Mesendoderm (in vitro differentiated cells): ENCODE data around the gene ZNF280D.

Experiments
- DNase-seq: peaks from one replicate; pipeline ENCODE4 v3.0.0; 2013
- H2AK5ac ChIP-seq: 2 replicates; pipeline ENCODE4 v1.6.1; 2013; ENCODE audit warnings: low read length, inconsistent platforms
- H2BK120ac ChIP-seq: 2 replicates; pipeline ENCODE4 v1.6.1; 2013; ENCODE audit warnings: low read depth, mild to moderate bottlenecking, low read length, moderate library complexity, mixed read lengths
- H2BK15ac ChIP-seq: replicated peaks from 2 replicates; pipeline ENCODE4 v1.6.1; 2013; ENCODE audit warnings: low read depth, mild to moderate bottlenecking, moderate library complexity
- H2BK5ac ChIP-seq: 2 replicates; pipeline ENCODE4 v1.6.1; 2013; ENCODE audit warnings: low read length, inconsistent platforms
- H3K18ac ChIP-seq: 2 replicates; pipeline ENCODE4 v1.6.1; 2013; ENCODE audit warnings: mild to moderate bottlenecking, low read length, mixed read lengths
- H3K23ac ChIP-seq: one replicate; pipeline ENCODE4 v1.6.1; 2013; ENCODE audit warnings: low read length
- H3K27ac ChIP-seq: 2 replicates; pipeline ENCODE4 v1.5.1; 2013; ENCODE audit warnings: low read depth, mild to moderate bottlenecking, inconsistent platforms, low read length, moderate library complexity
- H3K27me3 ChIP-seq: 2 replicates; pipeline ENCODE4 v1.6.1; 2013; ENCODE audit warnings: low read length, control low read depth, mild to moderate bottlenecking, inconsistent platforms; ENCODE audit not compliant: insufficient read depth, poor library complexity
- H3K36me3 ChIP-seq: 2 replicates; pipeline ENCODE4 v1.6.1; 2013; ENCODE audit warnings: low read length, inconsistent platforms; ENCODE audit not compliant: control insufficient read depth, insufficient read depth
- H3K4ac ChIP-seq: one replicate; pipeline ENCODE4 v1.6.1; 2013; ENCODE audit warnings: low read depth, mild to moderate bottlenecking, low read length, moderate library complexity
- H3K4me1 ChIP-seq: 2 replicates; pipeline ENCODE4 v1.6.1; 2013; ENCODE audit warnings: low read depth, low read length, inconsistent platforms; ENCODE audit not compliant: control insufficient read depth
- H3K4me2 ChIP-seq: 2 replicates; pipeline ENCODE4 v1.6.1; 2013; ENCODE audit warnings: low read length
- H3K4me3 ChIP-seq: 2 replicates; pipeline ENCODE4 v1.5.1; 2013; ENCODE audit warnings: mild to moderate bottlenecking, low read length
- H3K56ac ChIP-seq: one replicate; pipeline ENCODE4 v1.6.1; 2013; ENCODE audit warnings: low read length
- H3K79me1 ChIP-seq: 2 replicates; pipeline ENCODE4 v1.6.1; 2013; ENCODE audit warnings: low read length, inconsistent platforms
- H3K79me2 ChIP-seq: 2 replicates; pipeline ENCODE4 v1.6.1; 2013; ENCODE audit warnings: mild to moderate bottlenecking, low read length; ENCODE audit not compliant: control insufficient read depth, insufficient read depth
- H3K9ac ChIP-seq: 2 replicates; pipeline ENCODE4 v1.6.1; 2013; ENCODE audit warnings: low read length, inconsistent platforms
- H4K5ac ChIP-seq: one replicate; pipeline ENCODE4 v1.6.1; 2013; ENCODE audit warnings: low read length
- H4K8ac ChIP-seq: one replicate; pipeline ENCODE4 v1.6.1; 2013; ENCODE audit warnings: low read depth, mild to moderate bottlenecking, control low read depth, low read length, moderate library complexity
- whole genome bisulfite sequencing: extraction: QIAGEN DNeasy Blood & Tissue Kit; methylation state at CpG from one replicate; pipeline ENCODE4 v1.1.7; 2013; ENCODE audit warnings: low lambda C conversion rate, missing lambda C conversion rate; ENCODE audit not compliant: insufficient coverage; ENCODE audit errors: extremely low coverage; 5-methylcytosine and 5-hydroxymethylcytosine counted together

Gene ZNF280D

DNA sequence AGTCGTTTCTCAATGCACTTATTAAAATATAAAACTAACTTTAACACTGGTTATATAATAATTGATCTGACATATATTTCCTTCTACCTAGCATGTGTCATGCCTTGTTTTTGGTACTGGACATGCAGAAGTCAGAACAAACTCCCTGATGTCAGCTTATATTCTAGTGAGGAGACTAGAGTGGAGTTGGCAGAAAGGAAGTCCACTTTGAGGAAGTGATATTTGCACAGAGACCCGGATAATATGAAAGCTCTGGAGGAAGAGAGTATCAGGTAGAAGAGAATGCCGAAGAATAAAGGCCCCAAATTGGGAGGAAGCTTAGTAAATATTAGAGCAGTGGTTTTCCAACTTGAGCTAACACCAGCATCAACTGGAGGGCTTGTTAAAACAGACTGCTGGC lies 24.6 kb upstream of the ZNF280D start:
- H3K4ac ChIP-seq, result no peak overlapping the region
- H3K4me3 ChIP-seq, result no peak overlapping the region
- no peaks in the 10 kb centered on the region for H3K79me1 ChIP-seq
- H4K5ac ChIP-seq, result no peak overlapping the region
- H3K18ac ChIP-seq, result no peak overlapping the region
- no peak overlapping the region for H2BK15ac ChIP-seq
- no peak overlapping the region for H4K8ac ChIP-seq
- WGBS, result no CpG with 5 or more reads among the region's 3 CpGs
- no peak overlapping the region for H3K56ac ChIP-seq
- no peak overlapping the region for H2BK5ac ChIP-seq
- no peak overlapping the region for H3K27ac ChIP-seq
- H3K4me1 ChIP-seq, result peaks cover 2% of the 10 kb centered on the region
- no peak overlapping the region for H3K23ac ChIP-seq
- H3K79me2 ChIP-seq, result no peaks in the 10 kb centered on the region
- no peak overlapping the region for H2BK120ac ChIP-seq
- no peak overlapping the region for H3K4me2 ChIP-seq
- no peak overlapping the region for H2AK5ac ChIP-seq
- H3K36me3 ChIP-seq, result no peaks in the 10 kb centered on the region
- no peaks in the 10 kb centered on the region for H3K27me3 ChIP-seq
- no peak overlapping the region for H3K9ac ChIP-seq
- DNase-seq, result no peak

GRCh38 chr15:56754772-56755370 lies 21.6 kb upstream of the ZNF280D start:
- Histone ChIP-seq H3K4me1 (peaks cover 2% of the 10 kb centered on the region), H3K27ac (no peak overlapping the region), H3K18ac (no peak overlapping the region), H3K56ac (no peak overlapping the region), H3K4me2 (no peak overlapping the region), H4K5ac (no peak overlapping the region), H2AK5ac (no peak overlapping the region), H3K9ac (no peak overlapping the region), H4K8ac (no peak overlapping the region), H2BK15ac (no peak overlapping the region), H2BK5ac (no peak overlapping the region), H3K23ac (no peak overlapping the region), H3K4me3 (no peak overlapping the region), H3K27me3 (no peaks in the 10 kb centered on the region), H3K79me1 (no peaks in the 10 kb centered on the region), H3K4ac (no peak overlapping the region), H2BK120ac (no peak overlapping the region), H3K79me2 (no peaks in the 10 kb centered on the region), H3K36me3 (no peaks in the 10 kb centered on the region)
- DNase-seq, result no peak
- no CpG with 5 or more reads among the region's 2 CpGs for WGBS

GRCh38 chr15:56752986-56753385 lies 19.7 kb upstream of the ZNF280D start:
- Histone ChIP-seq H4K8ac (no peak overlapping the region), H3K79me1 (no peaks in the 10 kb centered on the region), H3K9ac (no peak overlapping the region), H2AK5ac (no peak overlapping the region), H3K56ac (no peak overlapping the region), H3K4me3 (no peak overlapping the region), H3K4me2 (no peak overlapping the region), H3K27ac (no peak overlapping the region), H2BK5ac (no peak overlapping the region), H3K27me3 (no peaks in the 10 kb centered on the region), H2BK120ac (no peak overlapping the region), H3K23ac (no peak overlapping the region), H3K4ac (no peak overlapping the region), H3K4me1 (no peaks in the 10 kb centered on the region), H4K5ac (no peak overlapping the region), H3K36me3 (no peaks in the 10 kb centered on the region), H2BK15ac (no peak overlapping the region), H3K18ac (no peak overlapping the region), H3K79me2 (no peaks in the 10 kb centered on the region)
- DNase-seq, result no peak
- 100% methylated on average over 1 of the region's 1 CpG for WGBS

GRCh38 chr15:56749982-56750381 lies 16.7 kb upstream of the ZNF280D start:
- Histone ChIP-seq H3K23ac (no peak overlapping the region), H3K79me1 (no peaks in the 10 kb centered on the region), H4K5ac (no peak overlapping the region), H2AK5ac (no peak overlapping the region), H3K18ac (no peak overlapping the region), H3K9ac (no peak overlapping the region), H3K4me1 (no peaks in the 10 kb centered on the region), H3K4me2 (no peak overlapping the region), H3K4ac (no peak overlapping the region), H3K79me2 (no peaks in the 10 kb centered on the region), H3K27ac (no peak overlapping the region), H4K8ac (no peak overlapping the region), H2BK5ac (no peak overlapping the region), H3K56ac (no peak overlapping the region), H2BK120ac (no peak overlapping the region), H3K27me3 (no peaks in the 10 kb centered on the region), H2BK15ac (no peak overlapping the region), H3K36me3 (no peaks in the 10 kb centered on the region), H3K4me3 (no peak overlapping the region)
- DNase-seq, result no peak
- WGBS, result no CpG with 5 or more reads among the region's 1 CpG

GRCh38 chr15:56744701-56745683 lies 11.7 kb upstream of the ZNF280D start:
- Histone ChIP-seq H2BK120ac (no peak overlapping the region), H2BK5ac (no peak overlapping the region), H3K4me2 (no peak overlapping the region), H3K9ac (no peak overlapping the region), H2AK5ac (no peak overlapping the region), H3K4me3 (no peak overlapping the region), H3K23ac (no peak overlapping the region), H3K4ac (no peak overlapping the region), H2BK15ac (no peak overlapping the region), H3K79me2 (no peaks in the 10 kb centered on the region), H3K4me1 (no peaks in the 10 kb centered on the region), H4K8ac (no peak overlapping the region), H3K36me3 (no peaks in the 10 kb centered on the region), H3K56ac (no peak overlapping the region), H3K27me3 (no peaks in the 10 kb centered on the region), H3K27ac (no peak overlapping the region), H3K18ac (no peak overlapping the region), H4K5ac (no peak overlapping the region), H3K79me1 (no peaks in the 10 kb centered on the region)
- no CpG with 5 or more reads among the region's 5 CpGs for WGBS
- no peak for DNase-seq
